Measurements from ENCODE around the gene THOC2.

The THOC2 gene

DNA sequence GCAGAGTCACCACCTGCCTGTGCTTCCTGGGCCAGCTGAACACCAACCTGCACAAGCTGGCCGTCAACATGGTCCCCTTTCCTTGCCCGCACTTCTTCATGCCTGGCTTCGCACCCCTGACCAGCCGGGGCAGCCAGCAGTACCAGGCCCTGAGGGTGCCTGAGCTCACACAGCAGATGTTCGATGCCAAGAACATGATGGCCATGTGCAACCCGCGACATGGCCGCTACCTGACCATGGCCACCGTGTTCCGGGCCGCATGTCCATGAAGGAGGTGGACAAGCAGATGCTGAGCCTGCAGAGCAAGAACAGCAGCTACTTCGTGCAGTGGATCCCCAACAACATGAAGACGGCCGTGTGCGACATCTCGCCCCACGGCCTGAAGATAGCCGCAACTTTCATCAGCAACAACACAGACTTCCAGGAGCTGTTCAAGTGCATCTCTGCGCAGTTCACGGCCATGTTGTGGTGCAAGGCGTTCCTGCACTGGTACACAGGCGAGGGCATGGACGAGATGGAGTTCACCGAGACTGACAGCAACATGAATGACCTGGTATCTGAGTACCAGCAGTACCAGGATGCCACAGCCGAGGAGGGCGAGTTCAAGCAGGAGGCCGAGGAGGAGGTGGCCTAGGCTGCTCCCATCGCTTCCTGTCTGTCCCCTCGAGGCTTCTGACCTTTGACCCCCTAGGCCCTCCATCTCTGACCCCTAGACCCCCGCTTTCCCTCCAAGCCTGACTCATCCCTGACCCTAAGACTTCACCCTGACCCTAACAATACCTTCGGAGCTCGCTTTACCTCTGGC lies 170.3 kb downstream of the THOC2 start:
- DNase-seq: no peak

GRCh38 chrX:123561439-123562215 lies 171.2 kb downstream of the THOC2 start:
- DNase-seq: no peak

DNA sequence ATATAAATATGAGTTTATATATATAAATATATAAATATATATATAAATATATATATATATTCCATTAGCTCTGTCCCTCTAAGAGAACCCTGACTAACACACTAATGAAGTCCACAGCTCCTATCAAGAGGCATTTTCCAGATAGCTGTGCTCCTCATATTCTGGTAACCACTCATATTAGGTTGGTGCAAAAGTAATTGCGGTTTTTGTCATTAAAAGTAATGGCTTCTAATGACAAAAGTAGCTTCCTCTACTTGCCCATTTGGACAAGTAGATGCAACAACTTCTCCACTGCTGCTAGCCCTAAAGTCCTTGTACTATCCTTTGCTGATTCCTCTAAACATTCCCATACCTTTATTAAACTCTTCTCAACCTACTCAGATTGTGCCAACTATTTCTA lies 182.0 kb downstream of the THOC2 start:
- DNase-seq: no peak

All from NK-92 treated with Interleukin-12 subunit alpha and Interleukin-12 subunit beta, amount 100 ng/mL, for 24 hours (cell line).